HG03432 (cell line): ENCODE measurements around the gene PRKAG3.

Source experiments
- ATAC-seq: cut with Tn5 transposase; IDR thresholded peaks from one replicate; pipeline ENCODE4 v1.9.1; 2021; ENCODE audit warnings: mild to moderate bottlenecking, moderate library complexity; ENCODE audit not compliant: unreplicated experiment

PRKAG3 gene

DNA sequence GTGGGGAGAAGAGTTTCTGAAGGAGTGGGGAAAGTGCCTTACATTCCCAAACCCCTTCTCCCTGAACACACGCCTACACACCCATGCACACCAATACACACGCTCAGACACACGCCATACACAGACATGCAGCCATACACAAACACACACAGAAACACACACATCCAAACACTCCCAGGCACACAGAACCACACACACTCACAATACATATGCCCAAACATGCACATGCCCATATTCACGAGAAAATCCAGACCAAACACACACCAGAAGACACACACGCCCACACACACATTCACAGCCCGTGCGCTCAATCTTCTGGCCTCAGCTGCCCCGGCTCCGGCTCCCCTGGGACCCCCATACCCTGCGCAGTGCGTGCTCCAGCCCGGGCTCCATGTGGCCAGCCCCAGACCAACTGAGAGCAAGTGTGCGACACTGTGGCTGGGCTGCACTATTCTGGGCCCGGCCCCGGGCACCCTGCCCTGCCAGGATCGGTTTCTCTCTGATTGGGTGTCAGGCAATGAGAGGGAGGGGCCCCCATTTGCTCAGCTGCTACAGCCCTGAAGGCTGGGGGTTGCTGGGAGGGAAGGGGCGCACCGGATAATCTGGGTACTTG lies at the start of gene PRKAG3:
Gene PRKAG3 (minus strand): TSS at position 426 of the 613 bp plus-strand sequence.
- ATAC-seq: no peak

DNA sequence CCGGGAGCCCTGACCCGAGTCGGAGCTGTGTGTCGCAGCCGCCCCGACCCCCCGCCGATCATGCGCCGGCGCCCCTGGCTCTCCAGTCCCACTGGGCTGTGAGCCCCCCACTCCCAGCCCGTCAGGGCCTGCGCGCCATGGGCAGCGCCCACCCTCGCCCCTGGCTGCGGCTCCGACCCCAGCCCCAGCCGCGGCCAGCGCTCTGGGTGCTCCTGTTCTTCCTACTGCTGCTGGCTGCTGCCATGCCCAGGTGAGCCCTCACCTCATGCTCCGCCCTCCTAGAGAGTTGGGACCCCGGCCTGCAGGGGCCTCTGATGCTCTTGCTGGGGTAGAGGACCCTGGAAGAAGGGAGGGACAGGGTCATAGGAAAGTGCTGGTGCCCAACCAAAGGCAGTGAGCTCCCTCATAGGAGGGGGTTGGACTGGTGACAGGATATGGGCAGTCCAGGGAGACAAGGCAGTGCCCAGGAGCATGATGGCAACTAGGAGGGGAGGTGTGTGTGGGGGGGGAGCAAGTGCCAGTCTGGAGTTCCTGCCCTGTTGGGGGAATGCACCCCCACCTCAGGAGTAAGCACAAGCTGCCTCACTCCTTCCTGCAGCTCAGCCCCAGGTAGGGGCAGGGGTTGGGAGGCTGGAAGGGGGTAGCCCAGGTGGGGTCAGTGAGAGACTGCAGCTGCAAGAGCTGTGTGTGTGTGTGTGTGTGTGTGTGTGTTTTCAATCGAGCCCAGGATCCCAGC lies 49.4 kb upstream of the PRKAG3 start:
- no peak for ATAC-seq

DNA sequence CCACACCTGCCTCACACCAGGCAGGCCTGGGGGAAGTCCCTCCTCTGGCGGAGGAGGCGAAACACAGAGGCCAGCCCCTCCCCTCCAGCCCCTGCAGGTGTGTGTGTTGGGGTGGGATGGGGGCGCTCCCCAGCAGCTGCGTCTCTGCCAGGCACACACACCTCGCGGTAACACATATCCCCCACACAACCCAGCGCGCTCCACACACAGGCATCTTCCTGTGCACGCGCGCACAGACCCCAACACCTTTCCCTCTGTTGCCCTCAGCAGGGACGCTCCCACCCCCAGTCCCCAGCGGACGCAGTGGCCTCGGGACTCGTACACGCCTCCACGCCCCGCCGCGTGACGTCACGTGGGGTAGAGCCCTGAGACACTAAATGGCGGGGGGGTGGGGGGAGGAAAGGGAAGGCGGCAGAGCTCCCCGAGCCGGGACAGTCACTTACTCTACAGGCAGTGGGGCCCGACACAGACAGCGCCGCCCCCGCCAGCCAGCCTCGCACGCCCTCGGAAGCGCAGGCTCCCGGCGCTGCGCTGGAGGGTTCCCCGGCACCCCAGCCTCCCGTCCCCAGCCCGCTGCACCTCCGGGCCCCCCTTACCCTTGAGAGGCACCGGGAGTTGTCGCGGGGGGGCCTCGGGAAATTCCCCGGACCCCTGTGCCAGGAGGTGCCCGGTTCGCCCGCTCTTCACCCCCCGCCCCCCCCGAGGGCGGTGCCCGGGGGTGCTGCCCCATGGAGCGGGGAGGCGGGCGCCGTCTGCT lies 48.7 kb upstream of the PRKAG3 start, which contains the start of gene WNT10A:
Gene WNT10A (plus strand): TSS at position 751 of the 757 bp plus-strand sequence. CDS start 144 bp downstream, outside the sequence.
- peak; percentile 71 for ATAC-seq

DNA sequence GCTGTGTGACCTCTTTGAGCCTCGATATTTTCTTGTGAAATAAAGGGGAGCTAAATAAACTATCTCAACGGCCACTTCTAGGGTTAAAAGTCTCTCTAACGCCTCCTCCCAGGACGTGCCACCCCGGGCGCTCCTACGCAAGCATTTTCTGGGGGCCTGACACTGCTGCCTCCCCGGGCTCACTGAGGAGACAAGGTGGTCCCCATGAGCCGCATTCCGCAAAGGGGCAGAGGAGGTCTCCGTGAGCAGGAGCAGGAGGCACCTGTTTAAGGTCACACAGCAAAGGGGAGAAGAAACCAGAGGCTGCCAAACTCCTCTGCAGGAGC lies 48.1 kb upstream of the PRKAG3 start:
- ATAC-seq: no peak

DNA sequence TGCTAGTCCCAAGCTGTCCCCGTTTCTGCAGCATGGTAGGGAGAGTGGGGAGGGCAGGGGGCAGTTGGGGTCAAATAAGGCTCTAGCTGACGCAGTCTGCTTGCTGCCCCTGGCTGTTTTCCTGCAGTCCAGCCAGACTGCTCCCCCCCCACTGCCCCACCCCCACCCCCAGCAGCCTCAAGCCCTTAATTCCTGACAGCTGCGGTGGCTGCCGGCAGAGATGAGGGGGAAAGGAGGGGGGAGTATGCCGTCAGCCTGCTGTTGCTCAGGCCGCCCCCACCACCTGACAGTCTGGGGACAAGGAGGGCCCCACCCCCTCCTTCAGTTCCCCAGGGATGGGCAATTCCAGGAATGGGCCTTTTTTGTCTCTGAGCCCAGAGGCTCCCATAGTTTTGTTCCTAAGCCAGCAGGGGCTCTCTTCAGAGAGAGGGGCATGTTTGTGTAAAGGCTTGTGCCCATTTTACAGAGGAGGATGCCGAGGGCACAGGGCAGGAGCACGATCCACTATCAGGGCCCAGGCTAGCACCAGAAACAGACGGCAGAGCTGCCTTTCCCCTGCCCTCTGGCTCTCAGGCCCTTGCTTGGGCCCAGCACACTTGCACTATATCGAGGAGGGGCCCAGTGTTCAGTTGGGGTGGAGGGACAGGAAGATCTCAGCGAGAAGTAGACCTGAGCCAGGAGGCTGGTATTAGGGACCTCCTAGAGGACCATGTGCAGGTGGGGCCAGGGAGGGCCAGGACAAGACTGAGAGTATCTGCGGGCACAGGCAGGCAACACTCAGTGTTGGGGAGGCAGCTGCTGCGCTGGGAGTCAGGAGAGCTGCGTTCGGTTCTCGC lies 47.5 kb upstream of the PRKAG3 start:
- ATAC-seq: no peak

DNA sequence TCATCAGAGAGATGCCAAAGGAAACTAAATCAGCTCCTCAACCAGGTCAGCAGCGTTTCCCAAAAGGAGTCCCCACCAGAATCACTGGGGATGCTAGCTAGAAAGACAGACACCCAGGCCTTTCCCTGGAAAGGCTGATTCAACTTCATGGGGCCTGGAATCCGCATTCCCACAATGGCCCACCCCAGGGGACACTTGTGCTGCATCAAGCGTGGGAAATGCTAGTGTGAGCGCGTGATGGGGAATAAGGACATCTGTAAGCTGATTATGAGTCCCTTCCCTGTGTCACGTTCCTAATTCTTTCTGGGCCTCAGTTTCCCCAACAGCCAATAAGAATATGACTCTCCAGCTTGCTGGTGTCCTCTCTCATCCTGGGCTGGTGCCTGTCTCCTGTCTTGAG lies 46.9 kb upstream of the PRKAG3 start:
- ATAC-seq: no peak

DNA sequence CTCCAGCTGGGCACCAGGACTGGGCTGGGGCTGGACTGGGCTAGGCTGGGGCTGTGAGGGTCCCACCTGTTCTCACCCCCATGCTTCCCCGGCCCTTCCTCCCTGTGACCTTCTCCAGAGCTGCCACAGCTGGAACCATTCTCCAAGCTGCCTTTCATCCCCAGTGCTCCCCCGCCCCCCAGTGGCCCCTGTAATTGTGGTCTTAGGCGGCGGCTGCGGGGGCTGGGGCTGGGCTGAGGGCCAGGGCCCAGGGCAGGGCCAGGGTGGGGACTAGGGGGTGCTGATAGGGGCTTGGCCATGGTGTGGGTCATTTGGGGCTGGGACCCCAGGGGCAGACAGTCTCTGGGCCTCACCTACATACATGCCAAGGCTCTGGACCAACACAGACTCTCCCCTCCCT lies 46.3 kb upstream of the PRKAG3 start:
- no peak for ATAC-seq

DNA sequence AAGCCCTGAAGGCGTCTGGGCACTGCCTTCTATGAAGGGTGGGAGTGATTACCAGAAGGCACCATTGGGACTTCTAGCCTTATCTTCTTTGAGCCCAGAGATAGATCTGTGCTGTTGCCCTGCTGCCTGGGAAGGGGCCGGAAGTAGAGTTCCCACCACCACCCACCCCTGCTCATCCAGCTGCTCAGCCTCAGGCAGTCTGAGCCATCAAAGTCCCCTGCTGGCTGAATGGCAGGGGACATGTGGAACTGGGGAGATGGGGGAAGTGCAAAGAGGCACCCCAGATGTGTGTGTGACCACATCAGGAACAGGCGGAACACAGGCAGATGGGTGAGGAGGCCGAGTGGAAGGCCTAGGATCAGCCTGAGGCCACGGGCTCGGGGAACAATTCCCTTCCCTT lies 45.7 kb upstream of the PRKAG3 start:
- no peak for ATAC-seq

DNA sequence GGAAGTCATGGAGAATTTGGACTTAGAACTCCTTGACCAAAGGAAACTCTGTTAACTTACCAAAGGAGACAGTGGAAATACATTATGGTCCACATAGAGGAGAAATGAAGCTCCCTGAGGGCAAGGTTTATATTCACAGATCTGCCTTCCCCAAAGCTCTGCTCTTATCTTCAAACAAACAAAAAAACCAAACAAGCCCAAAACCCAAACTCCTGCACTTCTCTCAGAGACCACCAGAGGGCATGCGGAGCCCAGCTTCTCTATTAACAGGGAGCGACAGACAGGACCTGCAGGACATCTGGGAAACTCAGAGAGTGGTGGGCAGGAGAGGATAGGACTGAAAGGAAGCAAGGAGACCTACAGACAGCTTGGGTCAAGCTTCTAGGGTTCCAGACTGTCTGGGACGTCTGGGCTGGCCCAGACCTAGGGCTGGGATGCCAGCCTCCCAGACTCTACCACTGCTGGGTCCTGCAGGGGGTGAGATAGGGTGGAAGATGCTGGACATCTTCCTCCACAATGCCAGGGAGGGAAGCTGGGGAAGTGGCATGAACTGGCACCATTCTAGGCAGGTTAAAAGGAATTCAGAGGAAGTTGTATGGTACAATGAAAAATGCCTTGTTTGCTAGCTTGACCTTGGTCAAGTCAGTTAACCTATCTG lies 45.1 kb upstream of the PRKAG3 start:
- no peak for ATAC-seq

DNA sequence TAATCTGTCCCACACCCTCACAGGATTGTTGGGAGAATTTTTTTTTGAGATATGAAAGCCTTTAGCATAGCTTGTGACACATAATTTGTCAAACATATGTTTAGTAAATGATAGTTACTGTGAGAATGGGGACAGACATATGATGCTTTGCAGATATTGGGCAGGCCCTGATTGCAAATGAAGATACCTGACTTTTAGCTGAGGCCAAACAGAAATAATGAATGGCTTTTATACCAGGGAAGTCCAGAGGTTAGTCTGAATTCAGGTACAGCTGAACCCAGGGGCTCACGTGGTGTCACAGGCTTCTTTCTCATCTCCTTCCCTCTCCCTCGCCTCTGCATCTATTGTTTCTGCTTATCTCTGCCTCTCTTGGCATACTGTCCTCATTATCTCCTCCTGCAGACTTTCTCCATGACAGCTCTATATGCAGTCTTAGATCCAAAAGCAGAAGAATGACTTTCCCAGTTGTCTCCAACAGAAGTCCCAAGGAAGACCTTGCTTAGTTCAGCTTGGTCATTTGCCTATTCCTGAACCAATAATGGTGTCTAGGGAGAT lies 44.2 kb upstream of the PRKAG3 start:
- no peak for ATAC-seq

DNA sequence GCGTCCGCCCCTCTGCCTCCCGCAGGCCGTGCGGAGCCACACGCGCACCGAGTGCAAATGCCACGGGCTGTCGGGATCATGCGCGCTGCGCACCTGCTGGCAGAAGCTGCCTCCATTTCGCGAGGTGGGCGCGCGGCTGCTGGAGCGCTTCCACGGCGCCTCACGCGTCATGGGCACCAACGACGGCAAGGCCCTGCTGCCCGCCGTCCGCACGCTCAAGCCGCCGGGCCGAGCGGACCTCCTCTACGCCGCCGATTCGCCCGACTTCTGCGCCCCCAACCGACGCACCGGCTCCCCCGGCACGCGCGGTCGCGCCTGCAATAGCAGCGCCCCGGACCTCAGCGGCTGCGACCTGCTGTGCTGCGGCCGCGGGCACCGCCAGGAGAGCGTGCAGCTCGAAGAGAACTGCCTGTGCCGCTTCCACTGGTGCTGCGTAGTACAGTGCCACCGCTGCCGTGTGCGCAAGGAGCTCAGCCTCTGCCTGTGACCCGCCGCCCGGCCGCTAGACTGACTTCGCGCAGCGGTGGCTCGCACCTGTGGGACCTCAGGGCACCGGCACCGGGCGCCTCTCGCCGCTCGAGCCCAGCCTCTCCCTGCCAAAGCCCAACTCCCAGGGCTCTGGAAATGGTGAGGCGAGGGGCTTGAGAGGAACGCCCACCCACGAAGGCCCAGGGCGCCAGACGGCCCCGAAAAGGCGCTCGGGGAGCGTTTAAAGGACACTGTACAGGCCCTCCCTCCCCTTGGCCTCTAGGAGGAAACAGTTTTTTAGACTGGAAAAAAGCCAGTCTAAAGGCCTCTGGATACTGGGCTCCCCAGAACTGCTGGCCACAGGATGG lies 42.0 kb upstream of the PRKAG3 start:
- ATAC-seq: no peak

DNA sequence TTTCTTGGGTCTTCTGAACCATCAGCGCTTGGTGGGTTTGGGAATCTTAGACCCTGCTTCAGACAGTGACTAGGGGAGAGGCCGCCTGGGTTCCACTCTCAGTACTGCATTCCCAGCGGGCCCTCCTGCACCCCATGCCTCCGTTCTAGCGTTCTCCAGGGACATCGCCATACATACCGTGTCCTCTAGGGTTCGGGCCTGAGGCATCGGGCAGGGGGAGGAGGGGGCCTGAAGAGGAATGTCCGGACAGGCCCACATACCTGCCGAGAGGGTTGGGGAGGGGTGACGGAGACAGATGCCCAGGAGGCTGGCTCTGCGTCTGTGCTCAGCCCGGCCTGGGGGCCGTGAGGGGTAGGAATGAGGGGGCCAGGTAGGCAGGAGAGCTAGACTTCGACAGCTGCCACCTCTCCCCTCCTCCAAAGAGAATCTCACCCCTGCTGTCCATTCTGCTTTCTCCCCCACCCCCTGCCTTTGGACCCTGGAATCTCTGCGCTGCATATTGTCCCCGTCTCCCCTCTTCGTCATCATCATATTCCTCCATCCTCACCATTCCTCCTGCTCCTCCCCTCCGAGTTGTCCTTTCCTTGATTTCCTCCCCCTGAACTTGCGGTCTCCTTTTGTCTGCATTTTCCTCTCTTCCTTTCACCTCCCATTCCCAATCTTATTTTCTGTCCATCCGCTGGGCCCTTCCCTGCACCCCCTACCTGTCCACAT lies 41.2 kb upstream of the PRKAG3 start:
- ATAC-seq: no peak

DNA sequence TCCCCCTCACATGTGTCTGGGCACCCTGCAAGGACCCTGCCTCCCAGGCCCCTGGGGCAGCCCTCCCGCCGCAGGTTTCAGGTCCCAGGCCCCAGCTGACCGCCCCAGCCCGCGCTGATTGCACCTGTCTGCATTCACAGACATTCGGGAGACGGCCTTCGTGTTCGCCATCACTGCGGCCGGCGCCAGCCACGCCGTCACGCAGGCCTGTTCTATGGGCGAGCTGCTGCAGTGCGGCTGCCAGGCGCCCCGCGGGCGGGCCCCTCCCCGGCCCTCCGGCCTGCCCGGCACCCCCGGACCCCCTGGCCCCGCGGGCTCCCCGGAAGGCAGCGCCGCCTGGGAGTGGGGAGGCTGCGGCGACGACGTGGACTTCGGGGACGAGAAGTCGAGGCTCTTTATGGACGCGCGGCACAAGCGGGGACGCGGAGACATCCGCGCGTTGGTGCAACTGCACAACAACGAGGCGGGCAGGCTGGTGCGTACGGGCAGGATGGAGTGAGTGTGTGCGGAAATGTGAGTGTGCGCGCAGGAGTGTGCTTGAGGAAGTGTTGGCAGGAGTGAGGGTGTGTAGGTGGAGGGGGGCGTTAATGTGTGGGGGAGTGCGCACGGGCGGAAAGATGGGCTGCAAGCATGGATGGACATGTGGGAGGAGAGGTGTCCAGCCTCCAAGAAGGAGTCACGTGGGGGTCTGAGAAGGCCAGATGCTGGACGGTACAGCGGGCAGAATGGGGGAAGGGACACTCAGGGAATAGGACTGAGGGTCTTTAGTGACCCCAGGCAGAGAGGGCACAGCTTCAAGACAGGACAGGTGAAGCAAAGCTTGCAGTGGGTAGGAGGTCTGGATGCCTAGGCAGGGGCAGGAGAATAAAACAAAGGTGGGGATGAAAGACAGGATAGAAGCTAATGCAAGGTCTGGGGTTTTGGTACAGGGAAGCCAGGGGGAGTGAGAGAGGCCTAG lies 40.0 kb upstream of the PRKAG3 start:
- ATAC-seq: no peak

DNA sequence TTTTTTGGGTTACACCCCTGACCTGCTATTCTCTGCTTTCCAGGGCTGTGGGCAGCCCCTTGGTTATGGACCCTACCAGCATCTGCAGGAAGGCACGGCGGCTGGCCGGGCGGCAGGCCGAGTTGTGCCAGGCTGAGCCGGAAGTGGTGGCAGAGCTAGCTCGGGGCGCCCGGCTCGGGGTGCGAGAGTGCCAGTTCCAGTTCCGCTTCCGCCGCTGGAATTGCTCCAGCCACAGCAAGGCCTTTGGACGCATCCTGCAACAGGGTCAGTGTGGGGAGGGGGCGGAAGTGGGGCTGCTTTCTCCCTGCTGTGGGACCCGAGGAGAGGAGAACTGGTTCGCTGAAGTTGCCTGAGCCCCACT lies 39.4 kb upstream of the PRKAG3 start:
- no peak for ATAC-seq

DNA sequence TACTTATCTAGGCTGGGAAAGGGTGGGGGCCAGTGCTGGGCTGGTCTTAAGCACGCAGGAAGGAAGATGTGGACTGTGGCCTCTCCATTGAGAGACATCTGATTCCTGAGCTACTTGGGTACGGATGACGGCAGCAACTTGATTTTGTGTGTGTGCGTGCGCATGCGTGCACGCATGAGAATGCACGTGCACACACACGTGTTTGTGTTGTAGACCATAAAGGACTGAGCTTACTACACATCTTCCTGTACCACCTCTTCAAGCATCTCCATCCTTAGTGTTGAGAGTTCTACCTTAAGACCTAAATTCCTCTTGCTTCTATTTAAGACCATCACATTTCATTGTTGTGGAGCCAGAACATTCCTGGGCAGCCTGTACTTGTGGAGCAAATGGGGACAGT lies 37.5 kb upstream of the PRKAG3 start:
- no peak for ATAC-seq

DNA sequence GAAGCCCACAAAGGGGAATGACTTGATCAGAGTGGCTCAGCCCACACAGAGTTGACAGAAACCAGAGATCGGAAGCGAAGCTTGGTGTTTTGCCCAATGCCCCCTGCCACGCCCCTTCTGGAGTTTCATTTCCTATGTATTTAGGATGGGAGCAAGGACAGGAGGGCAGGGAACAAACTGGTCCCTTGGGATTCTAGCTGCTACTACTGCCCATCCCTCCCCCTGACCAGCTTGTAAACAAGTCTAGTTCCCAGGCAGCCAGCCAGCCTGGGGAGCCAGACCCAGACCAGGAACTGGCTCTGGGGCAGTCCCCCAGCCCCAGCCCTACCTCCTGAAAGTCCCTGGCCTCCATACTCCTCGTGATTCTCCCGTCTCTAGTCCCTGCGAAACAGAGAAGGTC lies 36.3 kb upstream of the PRKAG3 start:
- no peak for ATAC-seq

DNA sequence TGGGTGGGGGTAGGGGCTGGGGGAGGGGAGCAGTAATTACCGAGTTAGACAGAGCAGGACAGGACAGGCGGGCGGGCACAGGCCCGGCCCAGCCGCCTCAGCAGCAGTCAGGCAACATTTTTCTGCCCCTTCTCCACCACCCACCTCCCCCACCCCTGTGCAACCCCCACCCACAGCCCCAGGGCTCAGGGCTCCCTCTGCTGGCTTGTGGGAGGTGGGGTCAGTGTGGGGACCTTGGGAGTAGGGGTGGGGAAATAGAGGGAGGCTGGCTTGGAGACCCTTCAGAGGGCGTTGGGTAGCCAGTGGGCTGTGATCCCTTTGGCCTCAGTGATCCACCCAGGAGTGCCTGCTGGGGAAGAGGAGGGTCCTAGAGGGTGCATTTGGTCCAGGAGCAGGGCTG lies 34.4 kb upstream of the PRKAG3 start:
- ATAC-seq: no peak

DNA sequence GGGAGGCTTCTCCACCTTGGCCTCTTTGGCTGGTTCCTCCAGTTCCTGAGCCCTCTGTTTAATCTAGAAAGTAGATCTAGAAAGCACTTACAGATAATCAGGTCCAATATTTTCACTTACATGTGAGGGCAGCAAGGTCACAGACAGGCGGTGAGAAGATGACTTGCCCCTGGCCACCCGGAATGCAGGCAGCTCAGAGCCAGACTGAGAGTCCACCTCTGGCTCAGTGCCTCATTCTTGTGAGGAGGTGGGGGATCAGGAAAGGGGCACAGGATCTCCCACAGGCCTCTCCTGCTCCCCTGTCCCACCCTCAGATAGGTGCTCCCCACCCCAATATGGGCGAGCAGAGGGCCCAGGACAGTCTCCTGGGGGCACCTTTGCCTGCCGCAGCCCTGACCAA lies 33.8 kb upstream of the PRKAG3 start:
- ATAC-seq: no peak
